Endothelial cell of umbilical vein (primary cell): Measurements from ENCODE around the gene IGF2BP2. TPM values are rescaled to one million over a fixed set of nuclear protein-coding genes. Genes with fewer than 3 reads are reported as not detected.

Experiments used
- BruUV-seq: library from RNA; stranded (reverse); fragments of 400-500 nt; replicated peaks from 2 replicates; lab custom pipeline; 2021; lab: Mats Ljungman, UMichigan
- CTCF ChIA-PET: fragments of 300-600, 350-600 bp; sonication (Branson Sonifier 250); formaldehyde crosslinking; loops from one replicate; lab custom pipeline; 2021; ENCODE audit warnings: antibody characterized with exemption, inconsistent platforms; lab: Charles Lee
- POLR2A ChIA-PET: fragments of 300-600, 350-600 bp; sonication (Branson Sonifier 250); formaldehyde crosslinking; loops from one replicate; lab custom pipeline; 2021; ENCODE audit warnings: antibody characterized with exemption, inconsistent platforms; lab: Charles Lee
- DNase-seq: peaks from one replicate; pipeline ENCODE4 v3.0.0-alpha.2; 2011; ENCODE audit warnings: low read depth, low spot score
- FAIRE-seq: peaks from 2 replicates; lab custom pipeline; 2011; peaks lifted over from hg19 to GRCh38; lab: Jason Lieb, UNC
- H2AFZ ChIP-seq: 2 replicates; pipeline ENCODE4 v1.6.0; 2012; ENCODE audit warnings: low read depth, low read length, control low read depth, inconsistent platforms
- H3K27ac ChIP-seq: 2 replicates; pipeline ENCODE4 v1.5.1; 2011; ENCODE audit warnings: low read depth, mild to moderate bottlenecking, control low read depth, low read length, moderate library complexity; ENCODE audit not compliant: insufficient read depth
- H3K27me3 ChIP-seq, 2 experiments: 2 replicates each; pipeline versions ENCODE4 v1.6.0 to v1.6.1; 2011; ENCODE audit warnings: low read length in 2 of 2, mixed read lengths in 1 of 2; ENCODE audit not compliant: control insufficient read depth in 2 of 2, insufficient read depth in 2 of 2
- H3K36me3 ChIP-seq, 2 experiments: 2 replicates in 1 of 2; 3 replicates in 1 of 2; pipeline ENCODE4 v1.5.1; 2011; ENCODE audit warnings: low read length in 2 of 2, mild to moderate bottlenecking in 1 of 2, moderate library complexity in 1 of 2; ENCODE audit not compliant: control insufficient read depth in 2 of 2, insufficient read depth in 2 of 2; ENCODE audit errors: extremely low read depth in 1 of 2
- H3K4me1 ChIP-seq: 3 replicates; pipeline ENCODE4 v1.5.1; 2011; ENCODE audit warnings: mild to moderate bottlenecking, low read length; ENCODE audit not compliant: control insufficient read depth, insufficient read depth; ENCODE audit errors: extremely low read depth
- H3K4me2 ChIP-seq: 2 replicates; pipeline ENCODE4 v1.6.1; 2011; ENCODE audit warnings: low read length, control low read depth, mixed read lengths; ENCODE audit not compliant: insufficient read depth
- H3K4me3 ChIP-seq, 3 experiments: fragments of 200-600 bp in 1 of 3; sonication (generic), shearing (Covaris generic) in 1 of 3; replicated peaks in 1 of 3; 2 replicates each; pipeline ENCODE4 v1.5.1; 2011 to 2016; ENCODE audit warnings: control low read depth in 3 of 3, low read length in 3 of 3, mild to moderate bottlenecking in 2 of 3, inconsistent platforms in 1 of 3, low read depth in 1 of 3, moderate library complexity in 1 of 3; ENCODE audit not compliant: insufficient read depth in 1 of 3
- H3K79me2 ChIP-seq: 2 replicates; pipeline ENCODE4 v1.6.0; 2012; ENCODE audit warnings: low read length, inconsistent platforms; ENCODE audit not compliant: control insufficient read depth, insufficient read depth
- H3K9ac ChIP-seq: replicated peaks from 2 replicates; pipeline ENCODE3; 2011; ENCODE audit warnings: low read length, control low read depth; ENCODE audit not compliant: insufficient read depth; ENCODE audit errors: extremely low read depth
- H3K9me1 ChIP-seq: replicated peaks from 3 replicates; pipeline ENCODE4 v1.6.0; 2011; ENCODE audit warnings: mild to moderate bottlenecking, low read length; ENCODE audit not compliant: control insufficient read depth, insufficient read depth; ENCODE audit errors: extremely low read depth
- H3K9me3 ChIP-seq: replicated peaks from 2 replicates; pipeline ENCODE4 v1.5.1; 2012; ENCODE audit warnings: low read length, inconsistent platforms; ENCODE audit not compliant: control insufficient read depth, insufficient read depth
- H4K20me1 ChIP-seq: replicated peaks from 2 replicates; pipeline ENCODE3; 2011; ENCODE audit warnings: mild to moderate bottlenecking, low read length; ENCODE audit not compliant: control insufficient read depth, insufficient read depth; ENCODE audit errors: extremely low read depth
- EZH2 ChIP-seq: IDR thresholded peaks from 2 replicates; pipeline ENCODE4 v1.6.1; 2012; ENCODE audit warnings: borderline replicate concordance, low read depth, mild to moderate bottlenecking, moderate library complexity, low read length, inconsistent platforms; ENCODE audit not compliant: severe bottlenecking
- FOS ChIP-seq: IDR thresholded peaks from 2 replicates; pipeline ENCODE4 v1.6.1; 2011; ENCODE audit warnings: mild to moderate bottlenecking, low read length, moderate library complexity, borderline replicate concordance; ENCODE audit not compliant: insufficient read depth
- GATA2 ChIP-seq: IDR thresholded peaks from 2 replicates; pipeline ENCODE4 v1.7.0; 2011; ENCODE audit warnings: low read depth, mild to moderate bottlenecking, moderate library complexity, mixed read lengths, low read length; ENCODE audit not compliant: insufficient read length, insufficient read depth
- JUN ChIP-seq: IDR thresholded peaks from 2 replicates; pipeline ENCODE4 v1.6.1; 2011; ENCODE audit warnings: borderline replicate concordance, low read depth; ENCODE audit not compliant: insufficient read length, insufficient read depth
- MAX ChIP-seq: IDR thresholded peaks from 2 replicates; pipeline ENCODE4 v1.6.1; 2011; ENCODE audit not compliant: insufficient read depth, insufficient read length
- MYC ChIP-seq: IDR thresholded peaks from one replicate; pipeline ENCODE4 v1.6.1; 2011; ENCODE audit warnings: mild to moderate bottlenecking, low read depth, low read length
- POLR2A ChIP-seq: IDR thresholded peaks from 2 replicates; pipeline ENCODE4 v1.6.1; 2012; ENCODE audit warnings: low read depth, mild to moderate bottlenecking, control low read depth, low read length
- POLR2AphosphoS5 ChIP-seq: IDR thresholded peaks from 2 replicates; pipeline ENCODE4 v1.6.1; 2012; ENCODE audit warnings: low read depth, mild to moderate bottlenecking, control low read depth, low read length, moderate library complexity; ENCODE audit not compliant: insufficient read depth
- dilution Hi-C: fragments of 300-500 bp; cut with MboI; formaldehyde crosslinking; loops from one replicate; pipeline ENCODE4 v1.15.0; 2019; ENCODE audit warnings: low sequenced_read_pairs; ENCODE audit not compliant: extremely low pct_ligation_motif_present
- intact Hi-C: fragments of 100-400 bp; cut with micrococcal nuclease; formaldehyde crosslinking; loops from one replicate; pipeline ENCODE4 v1.10.0; 2022
- polyA plus RNA-seq, 4 experiments: library from polyadenylated mRNA; depleted of rRNA in 3 of 4; stranded (reverse) in 3 of 4; unstranded in 1 of 4; fragments of >200 nt; gene quantifications; 2 replicates each; pipeline versions ENCODE4 v1.2.1 to v1.2.3, GENCODE V29; 2011 to 2012; ENCODE audit warnings: missing spikeins in 1 of 4
- total RNA-seq: library from RNA; stranded (reverse); gene quantifications from 2 replicates; pipeline ENCODE4 v1.2.3, GENCODE V29; 2021
- TF ChIP-seq, protein P1 (sequence below), 2 donors: IDR thresholded peaks; 1 replicate in 1 of 2; 2 replicates in 1 of 2; pipeline ENCODE4 v1.5.1; 2011; ENCODE audit warnings: low read length in 2 of 2, mild to moderate bottlenecking in 2 of 2, moderate library complexity in 2 of 2, control low read depth in 1 of 2, inconsistent platforms in 1 of 2, low read depth in 1 of 2; ENCODE audit not compliant: insufficient read depth in 1 of 2; ENCODE audit errors: extremely low read depth in 1 of 2

IGF2BP2 gene
- total and polyA plus RNA-seq, 2 donors (not counting 3 experiments of a cell fraction or from before 2014, with no cell fraction given): 10.7 to 130 TPM

DNA sequence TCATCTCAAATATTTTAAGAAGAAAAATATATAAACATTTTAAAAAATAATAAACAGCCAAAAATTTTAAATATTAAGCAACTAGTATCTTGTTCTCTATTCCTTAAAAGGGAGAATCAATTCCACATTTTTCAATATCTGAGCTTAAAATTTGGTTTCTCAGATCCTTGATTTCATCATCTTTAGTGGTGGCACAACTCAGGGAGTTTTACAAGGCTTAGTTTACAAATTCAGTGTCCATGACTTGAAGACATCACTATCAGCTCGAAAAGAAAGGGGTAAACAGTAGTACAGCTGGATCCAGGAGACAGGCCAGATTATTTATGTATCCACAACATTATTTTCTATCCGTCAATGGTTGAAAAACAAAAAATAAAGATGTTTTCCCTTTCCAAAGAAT is 11.6 kb downstream of the IGF2BP2 start:
- POLR2A ChIA-PET: interaction anchor here (0.6 kb wide), 2 partner anchors 142 to 154 kb away, joined by 3 to 11 read pairs; no protein-coding TSS in a partner anchor
- Histone ChIP-seq H3K9ac (no peak overlapping the region), H3K4me1 (peaks cover 25% of the 10 kb centered on the region)

DNA sequence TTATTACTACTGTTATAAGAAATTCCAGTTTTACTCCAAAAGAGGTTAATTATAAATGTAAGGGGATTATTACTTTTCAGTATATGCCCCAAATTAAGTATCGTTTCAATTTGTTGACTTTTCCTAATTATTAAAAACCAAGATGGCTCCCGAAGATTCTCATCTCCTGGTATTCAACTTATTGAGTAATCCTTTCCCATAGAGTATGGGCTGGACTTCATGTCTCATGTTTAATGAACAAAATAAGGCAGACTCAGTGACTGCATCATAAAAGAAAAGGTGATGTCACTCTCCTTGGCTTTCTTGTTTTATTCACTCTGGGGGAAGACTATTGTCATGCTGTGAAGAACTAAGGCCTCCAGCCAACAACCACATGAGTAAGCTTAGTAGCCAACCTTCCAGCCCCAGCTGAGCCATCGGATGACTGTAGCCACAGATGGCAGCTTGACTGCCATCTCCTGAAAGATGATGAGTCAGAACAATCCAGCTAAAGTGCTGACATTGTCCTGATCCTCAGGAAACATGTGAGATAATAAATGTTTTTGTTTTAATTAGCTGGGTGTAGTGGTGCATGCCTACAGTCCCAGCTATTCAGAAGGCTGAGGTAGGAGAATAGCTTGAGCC is 17.3 kb downstream of the IGF2BP2 start:
- no peak overlapping the region for H3K9ac ChIP-seq
- ChIA-PET CTCF (interaction anchor here (0.7 to 2.0 kb wide), 9 partner anchors 9 to 147 kb away, joined by 3 to 12 read pairs (median 4); no protein-coding TSS in a partner anchor), POLR2A (interaction anchor here (1.2 kb wide), 1 partner anchor 14 kb away, joined by 9 read pairs; no protein-coding TSS in a partner anchor)
- no peak overlapping the region for H2AFZ ChIP-seq
- intact Hi-C loops: loop anchor here (1.0 kb wide), 1 partner anchor 11 kb away; no protein-coding TSS in a partner anchor
- no peak overlapping the region for H3K4me3 ChIP-seq
- DNase-seq: peak; percentile 84
- TF ChIP-seq GATA2: peak; percentile 35
- no peak for TF ChIP-seq EZH2
- TF ChIP-seq, protein P1, sequence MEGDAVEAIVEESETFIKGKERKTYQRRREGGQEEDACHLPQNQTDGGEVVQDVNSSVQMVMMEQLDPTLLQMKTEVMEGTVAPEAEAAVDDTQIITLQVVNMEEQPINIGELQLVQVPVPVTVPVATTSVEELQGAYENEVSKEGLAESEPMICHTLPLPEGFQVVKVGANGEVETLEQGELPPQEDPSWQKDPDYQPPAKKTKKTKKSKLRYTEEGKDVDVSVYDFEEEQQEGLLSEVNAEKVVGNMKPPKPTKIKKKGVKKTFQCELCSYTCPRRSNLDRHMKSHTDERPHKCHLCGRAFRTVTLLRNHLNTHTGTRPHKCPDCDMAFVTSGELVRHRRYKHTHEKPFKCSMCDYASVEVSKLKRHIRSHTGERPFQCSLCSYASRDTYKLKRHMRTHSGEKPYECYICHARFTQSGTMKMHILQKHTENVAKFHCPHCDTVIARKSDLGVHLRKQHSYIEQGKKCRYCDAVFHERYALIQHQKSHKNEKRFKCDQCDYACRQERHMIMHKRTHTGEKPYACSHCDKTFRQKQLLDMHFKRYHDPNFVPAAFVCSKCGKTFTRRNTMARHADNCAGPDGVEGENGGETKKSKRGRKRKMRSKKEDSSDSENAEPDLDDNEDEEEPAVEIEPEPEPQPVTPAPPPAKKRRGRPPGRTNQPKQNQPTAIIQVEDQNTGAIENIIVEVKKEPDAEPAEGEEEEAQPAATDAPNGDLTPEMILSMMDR (IDR thresholded peaks at IDR 0.05; ENCODE audit: extremely low read depth in 1 of 2, insufficient read depth in 1 of 2, low read depth in 1 of 2, low read length in 2 of 2): no peak
- TF ChIP-seq FOS: peak; percentile 99
- no peak for TF ChIP-seq POLR2A
- TF ChIP-seq MYC: peak; percentile 42
- no peak for TF ChIP-seq MAX
- TF ChIP-seq JUN: no peak
- TF ChIP-seq POLR2AphosphoS5: peak; percentile 82
- H3K36me3 ChIP-seq: no peaks in the 10 kb centered on the region
- no peaks in the 10 kb centered on the region for H3K4me1 ChIP-seq
- dilution Hi-C loops: no loop called here
- no peaks in the 10 kb centered on the region for H3K9me1 ChIP-seq
- H3K4me2 ChIP-seq: no peak overlapping the region
- peak overlapping the region; percentile 9 for H3K27ac ChIP-seq
- peaks cover 92% of the 10 kb centered on the region for H3K79me2 ChIP-seq
- no TSS peak for BruUV-seq
- no peaks in the 10 kb centered on the region for H3K9me3 ChIP-seq
- no peaks in the 10 kb centered on the region for H3K27me3 ChIP-seq
- peak; percentile 75 for FAIRE-seq
- peaks cover 15% of the 10 kb centered on the region for H4K20me1 ChIP-seq

More for the DNA sequence above, 11.6 kb downstream of the IGF2BP2 start:
- Histone ChIP-seq H3K36me3 (no peaks in the 10 kb centered on the region), H4K20me1 (peaks cover 22% of the 10 kb centered on the region), H2AFZ (no peak overlapping the region), H3K9me1 (no peaks in the 10 kb centered on the region), H3K4me3 (no peak overlapping the region), H3K79me2 (peaks cover 96% of the 10 kb centered on the region), H3K27me3 (no peaks in the 10 kb centered on the region), H3K27ac (no peak overlapping the region), H3K4me2 (no peak overlapping the region), H3K9me3 (no peaks in the 10 kb centered on the region)
- CTCF ChIA-PET: interaction anchor here (1.1 to 2.0 kb wide), 4 partner anchors 8 to 153 kb away, joined by 4 to 6 read pairs (median 5); no protein-coding TSS in a partner anchor
- no TSS peak for BruUV-seq
- dilution Hi-C loops: no loop called here
- DNase-seq: no peak
- TF ChIP-seq FOS: no peak
- no peak for FAIRE-seq
- intact Hi-C loops: no loop called here
